Prostate gland (tissue), 2 donors: ENCODE measurements around the gene PIK3R6.

Experiments used
- CTCF ChIP-seq, 4 experiments: fragments of 200-600 bp in 2 of 4; fragments of 450-650 bp in 2 of 4; sonication (generic) in 2 of 4; IDR thresholded peaks; 1 replicate in 3 of 4; 2 replicates in 1 of 4; pipeline ENCODE4 v1.5.1; 2016 to 2019; ENCODE audit warnings: antibody characterized with exemption in 4 of 4, mild to moderate bottlenecking in 2 of 4, moderate library complexity in 2 of 4
- POLR2A ChIP-seq: fragments of 450-650 bp; IDR thresholded peaks from one replicate; pipeline ENCODE4 v1.6.1; 2016; ENCODE audit warnings: antibody characterized with exemption, mild to moderate bottlenecking
- POLR2AphosphoS5 ChIP-seq: sonication (generic); formaldehyde crosslinking; IDR thresholded peaks from one replicate; pipeline ENCODE4 v1.6.1; 2017; ENCODE audit warnings: antibody characterized with exemption

GRCh38 chr17:8831234-8831849 lies 36.1 kb downstream of the PIK3R6 start:
- TF ChIP-seq POLR2A (no peak), CTCF (IDR thresholded peaks at IDR 0.05) (no peak), POLR2AphosphoS5 (no peak)
